H1 (cell line): ENCODE measurements around the gene TUBGCP5. TPM values are rescaled to one million over a fixed set of nuclear protein-coding genes. Genes with fewer than 3 reads are reported as not detected.

ENCODE experiments used
- CTCF ChIA-PET: fragments of 300-600 bp; sonication (Branson Sonifier 250); formaldehyde crosslinking; loops from one replicate; lab custom pipeline; 2021; ENCODE audit not compliant: partially characterized antibody; lab: Charles Lee
- POLR2A ChIA-PET: fragments of 300-600 bp; sonication (Branson Sonifier 250); formaldehyde crosslinking; loops from one replicate; lab custom pipeline; 2021; ENCODE audit warnings: inconsistent platforms; ENCODE audit not compliant: partially characterized antibody; lab: Charles Lee
- DNase-seq, 2 experiments: peaks; one replicate each; pipeline versions ENCODE4 v3.0.0 to v3.0.0-alpha.2; 2010 to 2022; ENCODE audit warnings: low spot score in 2 of 2, low read depth in 1 of 2, mixed read lengths in 1 of 2
- FAIRE-seq: peaks from 2 replicates; lab custom pipeline; 2011; peaks lifted over from hg19 to GRCh38; lab: Jason Lieb, UNC
- H2AFZ ChIP-seq: 2 replicates; pipeline ENCODE4 v1.8.1; 2012; ENCODE audit warnings: low read length, inconsistent platforms
- H2AK5ac ChIP-seq: 2 replicates; pipeline ENCODE4 v1.6.1; 2013; ENCODE audit warnings: low read depth, low read length
- H2BK120ac ChIP-seq: replicated peaks from 2 replicates; pipeline ENCODE3; 2013; ENCODE audit warnings: low read depth, low read length, inconsistent platforms
- H2BK12ac ChIP-seq: 2 replicates; pipeline ENCODE4 v1.6.1; 2013; ENCODE audit warnings: low read depth, low read length
- H2BK15ac ChIP-seq: 2 replicates; pipeline ENCODE4 v1.6.1; 2013; ENCODE audit warnings: low read length
- H2BK20ac ChIP-seq: 2 replicates; pipeline ENCODE4 v1.6.1; 2013; ENCODE audit warnings: low read length
- H2BK5ac ChIP-seq: 2 replicates; pipeline ENCODE4 v1.6.1; 2013; ENCODE audit warnings: low read depth, low read length
- H3K14ac ChIP-seq: 2 replicates; pipeline ENCODE4 v1.6.1; 2013; ENCODE audit warnings: inconsistent platforms; ENCODE audit not compliant: insufficient read length
- H3K18ac ChIP-seq: 2 replicates; pipeline ENCODE4 v1.6.1; 2013; ENCODE audit warnings: low read length; ENCODE audit errors: extremely low read depth
- H3K23ac ChIP-seq: 2 replicates; pipeline ENCODE4 v1.6.1; 2013; ENCODE audit warnings: inconsistent platforms; ENCODE audit not compliant: insufficient read length
- H3K23me2 ChIP-seq: 2 replicates; pipeline ENCODE4 v1.6.1; 2013; ENCODE audit warnings: low read depth, low read length
- H3K27ac ChIP-seq: 2 replicates; pipeline ENCODE4 v1.6.1; 2011; ENCODE audit warnings: low read depth, low read length, inconsistent platforms
- H3K27me3 ChIP-seq, 4 experiments: replicated peaks in 1 of 4; 1 replicate in 1 of 4; 2 replicates in 3 of 4; pipeline versions ENCODE4 v1.6.1 to v1.8.1; 2011 to 2013; ENCODE audit warnings: low read length in 3 of 4, mild to moderate bottlenecking in 3 of 4, inconsistent platforms in 2 of 4, mixed read lengths in 2 of 4, moderate library complexity in 1 of 4; ENCODE audit not compliant: control insufficient read depth in 3 of 4, insufficient read depth in 3 of 4; ENCODE audit errors: extremely low read depth in 1 of 4
- H3K36me3 ChIP-seq, 4 experiments: 2 replicates each; pipeline versions ENCODE4 v1.6.1 to v1.8.1; 2011 to 2013; ENCODE audit warnings: mild to moderate bottlenecking in 4 of 4, low read length in 3 of 4, moderate library complexity in 2 of 4, control low read depth in 1 of 4, inconsistent platforms in 1 of 4; ENCODE audit not compliant: insufficient read depth in 4 of 4, control insufficient read depth in 2 of 4
- H3K4ac ChIP-seq: replicated peaks from 2 replicates; pipeline ENCODE3; 2013; ENCODE audit warnings: low read length, low read depth, mixed read lengths, inconsistent platforms; ENCODE audit not compliant: insufficient read length
- H3K4me1 ChIP-seq, 4 experiments: replicated peaks in 1 of 4; 1 replicate in 1 of 4; 2 replicates in 3 of 4; pipeline versions ENCODE4 v1.6.1 to v1.8.1; 2011 to 2013; ENCODE audit warnings: low read length in 3 of 4, inconsistent platforms in 2 of 4, mixed read lengths in 1 of 4; ENCODE audit not compliant: insufficient read depth in 4 of 4, control insufficient read depth in 3 of 4
- H3K4me2 ChIP-seq, 2 experiments: 2 replicates each; pipeline versions ENCODE4 v1.6.1 to v1.8.1; 2011 to 2013; ENCODE audit warnings: low read depth in 2 of 2, low read length in 2 of 2, control low read depth in 1 of 2, inconsistent platforms in 1 of 2, mild to moderate bottlenecking in 1 of 2; ENCODE audit not compliant: insufficient read depth in 1 of 2
- H3K4me3 ChIP-seq, 4 experiments: fragments of 200-600, 300-600 bp in 1 of 4; sonication (generic), shearing (Covaris generic), sonication (Bioruptor Twin) in 1 of 4; 2 replicates each; pipeline versions ENCODE4 v1.5.1 to v1.8.1; 2011 to 2016; ENCODE audit warnings: low read length in 4 of 4, low read depth in 3 of 4, control low read depth in 2 of 4, inconsistent platforms in 2 of 4, mild to moderate bottlenecking in 2 of 4, mixed read lengths in 1 of 4, moderate library complexity in 1 of 4; ENCODE audit not compliant: insufficient read depth in 2 of 4; ENCODE audit errors: extremely low read depth in 1 of 4
- H3K56ac ChIP-seq: replicated peaks from 2 replicates; pipeline ENCODE3; 2013; ENCODE audit warnings: low read depth, mild to moderate bottlenecking, mixed read lengths, low read length, inconsistent platforms; ENCODE audit not compliant: insufficient read length
- H3K79me1 ChIP-seq: 2 replicates; pipeline ENCODE4 v1.6.1; 2013; ENCODE audit warnings: low read depth, low read length, control low read depth
- H3K79me2 ChIP-seq, 2 experiments: 2 replicates each; pipeline versions ENCODE4 v1.6.1 to v1.8.1; 2012 to 2013; ENCODE audit warnings: low read length in 2 of 2, mild to moderate bottlenecking in 2 of 2, inconsistent platforms in 1 of 2; ENCODE audit not compliant: insufficient read depth in 2 of 2, control insufficient read depth in 1 of 2
- H3K9ac ChIP-seq, 4 experiments: replicated peaks in 1 of 4; 1 replicate in 1 of 4; 2 replicates in 3 of 4; pipeline versions ENCODE4 v1.6.1 to v1.8.1; 2011 to 2013; ENCODE audit warnings: low read depth in 3 of 4, low read length in 3 of 4, control low read depth in 2 of 4, mild to moderate bottlenecking in 2 of 4, moderate library complexity in 2 of 4, inconsistent platforms in 1 of 4; ENCODE audit errors: extremely low read depth in 1 of 4
- H3K9me3 ChIP-seq, 2 experiments: 2 replicates each; pipeline versions ENCODE4 v1.6.1 to v1.8.1; 2012 to 2013; ENCODE audit warnings: mild to moderate bottlenecking in 2 of 2, moderate library complexity in 2 of 2, control low read depth in 1 of 2, inconsistent platforms in 1 of 2, low read depth in 1 of 2, low read length in 1 of 2, mixed read lengths in 1 of 2; ENCODE audit not compliant: insufficient read depth in 2 of 2
- H4K20me1 ChIP-seq, 2 experiments: replicated peaks in 1 of 2; 2 replicates each; pipeline versions ENCODE3 to v1.8.1; 2011 to 2013; ENCODE audit warnings: inconsistent platforms in 2 of 2, low read length in 2 of 2, mild to moderate bottlenecking in 1 of 2; ENCODE audit not compliant: insufficient read depth in 2 of 2, control insufficient read depth in 1 of 2
- H4K5ac ChIP-seq: 2 replicates; pipeline ENCODE4 v1.6.1; 2013; ENCODE audit warnings: low read length, low read depth, mixed read lengths, inconsistent platforms; ENCODE audit not compliant: insufficient read length
- H4K8ac ChIP-seq: 2 replicates; pipeline ENCODE4 v1.8.0; 2013; ENCODE audit warnings: mild to moderate bottlenecking, moderate library complexity, low read length, inconsistent platforms; ENCODE audit not compliant: insufficient read depth; ENCODE audit errors: extremely low read depth
- H4K91ac ChIP-seq: replicated peaks from 2 replicates; pipeline ENCODE3; 2013; ENCODE audit warnings: low read length, mixed read lengths, inconsistent platforms; ENCODE audit not compliant: insufficient read length
- TCF12 ChIP-seq: IDR thresholded peaks from 2 replicates; pipeline ENCODE4 v1.6.1; 2011; ENCODE audit warnings: low read depth, mild to moderate bottlenecking, low read length
- WGBS, 2 experiments: shearing (Covaris generic) in 1 of 2; methylation state at CpG; one replicate each; pipeline versions ENCODE4 v1.1.6 to v1.1.7; 2013 to 2015; ENCODE audit warnings: low lambda C conversion rate in 2 of 2, mixed read lengths in 2 of 2, inconsistent platforms in 1 of 2, low coverage in 1 of 2, missing lambda C conversion rate in 1 of 2; ENCODE audit not compliant: insufficient replicate concordance in 2 of 2, insufficient coverage in 1 of 2, insufficient read length in 1 of 2; ENCODE audit errors: extremely low coverage in 1 of 2, missing lambda C conversion rate in 1 of 2; 5-methylcytosine and 5-hydroxymethylcytosine counted together
- polyA plus RNA-seq, 7 experiments: library from polyadenylated mRNA; depleted of rRNA in 3 of 7; stranded (reverse) in 5 of 7; unstranded in 2 of 7; fragments of >200 nt in 5 of 7; fragments of 200-250 nt in 2 of 7; gene quantifications; 1 replicate in 5 of 7; 2 replicates in 1 of 7; 4 replicates in 1 of 7; pipeline versions ENCODE4 v1.2.1 to v1.2.3, GENCODE V29; 2011 to 2013; ENCODE audit warnings: missing spikeins in 2 of 7, mixed read lengths in 2 of 7
- total RNA-seq: library from RNA; stranded (reverse); fragmentation: NEBNext Ultra II Directional; extraction: Animal tissue kit (Norgen Biotek cat#: 25700); gene quantifications from 2 replicates; pipeline ENCODE4 v1.2.1, GENCODE V29; 2021

Gene TUBGCP5
- total and polyA plus RNA-seq, 2 of the 8 experiments (the other 6 are each of a cell fraction or from before 2014, with no cell fraction given), result 6.3 to 12.5 TPM

- no peaks in the 10 kb centered on the region for H4K20me1 ChIP-seq
- H3K9me3 ChIP-seq, result peaks cover 0 to 25% of the 10 kb centered on the region in 2 experiments; a peak in 3 of 4 replicates
- H2AK5ac ChIP-seq, result no peak overlapping the region
- H4K91ac ChIP-seq, result no peak overlapping the region
- POLR2A ChIA-PET, result no interaction called here
- no peak overlapping the region for H2AFZ ChIP-seq
- H3K4me2 ChIP-seq, result no peak overlapping the region
- 89% methylated on average over 24 of the region's 24 CpGs; no CpG with 5 or more reads in 1 of the 2 experiments for WGBS, 2 experiments
- no peak overlapping the region for H3K27ac ChIP-seq
- FAIRE-seq (no peak), DNase-seq (no peak)
- H3K36me3 ChIP-seq, result no peaks in the 10 kb centered on the region
- TF ChIP-seq TCF12, result no peak
- H2BK120ac ChIP-seq, result no peak overlapping the region
- no peak overlapping the region for H3K56ac ChIP-seq
- H3K4me1 ChIP-seq, result no peaks in the 10 kb centered on the region
- H2BK5ac ChIP-seq, result no peak overlapping the region
- H4K8ac ChIP-seq, result no peak overlapping the region
- H3K23ac ChIP-seq, result no peak overlapping the region
- no peaks in the 10 kb centered on the region for H3K79me1 ChIP-seq
- no peak overlapping the region for H3K9ac ChIP-seq
- no peak overlapping the region for H2BK12ac ChIP-seq
- H3K23me2 ChIP-seq, result no peaks in the 10 kb centered on the region
- no peak overlapping the region for H3K18ac ChIP-seq
- H4K5ac ChIP-seq, result no peak overlapping the region
- no peak overlapping the region for H3K4me3 ChIP-seq
- H2BK15ac ChIP-seq, result no peak overlapping the region
- no peak overlapping the region for H3K14ac ChIP-seq
- H2BK20ac ChIP-seq, result no peak overlapping the region
- H3K4ac ChIP-seq, result no peak overlapping the region
- H3K27me3 ChIP-seq, result no peaks in the 10 kb centered on the region
- no peaks in the 10 kb centered on the region for H3K79me2 ChIP-seq
- CTCF ChIA-PET, result interaction anchor here (0.6 to 2.3 kb wide), 5 partner anchors 9 to 145 kb away, joined by 3 to 7 read pairs (median 4); no protein-coding TSS in a partner anchor
These were observed 34.7 kb upstream of the TUBGCP5 start for GRCh38 chr15:23073890-23074646.
